CD4-positive, alpha-beta T cell (primary cell): ENCODE measurements around the gene EIF3D. TPM values are rescaled to one million over a fixed set of nuclear protein-coding genes. Genes with fewer than 3 reads are reported as not detected.
"Not testable (repeated sequence)": the region's sequence is repeated elsewhere in the genome, so short reads cannot be mapped to it uniquely, and the experiment has no call there.

Experiments
- ATAC-seq: fragments of 200-7000 bp; cut with Tn5 transposase; one replicate; pipeline ENCODE4 v1.10.0; 2022; ENCODE audit warnings: mild to moderate bottlenecking; ENCODE audit not compliant: poor library complexity
- CTCF ChIA-PET: fragments of 350-600 bp; sonication (Branson Sonifier 250); formaldehyde crosslinking; loops from one replicate; lab custom pipeline; 2021; ENCODE audit warnings: antibody characterized with exemption, inconsistent platforms; lab: Charles Lee
- POLR2A ChIA-PET: fragments of 350-600 bp; sonication (Branson Sonifier 250); formaldehyde crosslinking; loops from one replicate; lab custom pipeline; 2021; ENCODE audit warnings: antibody characterized with exemption, inconsistent platforms; lab: Charles Lee
- DNase-seq, 14 experiments: peaks; one replicate each; pipeline ENCODE4 v3.0.0-alpha.2; 2013 to 2020; ENCODE audit warnings: mixed read lengths in 2 of 14
- H3K27ac ChIP-seq, 2 donors: one replicate each; pipeline versions ENCODE4 v1.5.1 to v1.7.0; 2013; ENCODE audit warnings: low read length in 2 of 2, low read depth in 1 of 2, mild to moderate bottlenecking in 1 of 2
- H3K27me3 ChIP-seq, 2 experiments: 1 replicate in 1 of 2; 2 replicates in 1 of 2; pipeline versions ENCODE4 v1.6.1 to v1.7.0; 2013; ENCODE audit warnings: low read length in 2 of 2, control low read depth in 1 of 2, mild to moderate bottlenecking in 1 of 2, moderate library complexity in 1 of 2; ENCODE audit not compliant: insufficient read depth in 2 of 2, control insufficient read depth in 1 of 2
- H3K36me3 ChIP-seq: one replicate; pipeline ENCODE4 v1.6.1; 2013; ENCODE audit warnings: low read length, control low read depth; ENCODE audit not compliant: insufficient read depth
- H3K4me1 ChIP-seq: one replicate; pipeline ENCODE4 v1.6.1; 2013; ENCODE audit warnings: low read length, control low read depth; ENCODE audit not compliant: insufficient read depth
- H3K4me3 ChIP-seq: one replicate; pipeline ENCODE4 v1.5.1; 2013; ENCODE audit warnings: mild to moderate bottlenecking, low read length, moderate library complexity
- H3K9me3 ChIP-seq, 2 experiments: 1 replicate in 1 of 2; 2 replicates in 1 of 2; pipeline versions ENCODE4 v1.6.1 to v1.7.0; 2013; ENCODE audit warnings: low read length in 2 of 2, mild to moderate bottlenecking in 2 of 2, control low read depth in 1 of 2, moderate library complexity in 1 of 2; ENCODE audit not compliant: control insufficient read depth in 1 of 2, insufficient read depth in 1 of 2
- H3K27ac Mint-ChIP-seq: one replicate; pipeline ENCODE4 v1.8.0; 2020; ENCODE audit warnings: mixed read lengths
- H3K27me3 Mint-ChIP-seq: one replicate; pipeline ENCODE4 v1.8.0; 2021; ENCODE audit warnings: mixed read lengths
- H3K36me3 Mint-ChIP-seq: one replicate; pipeline ENCODE4 v1.8.0; 2021; ENCODE audit warnings: low read depth, mixed read lengths
- H3K4me1 Mint-ChIP-seq: one replicate; pipeline ENCODE4 v1.8.0; 2021; ENCODE audit warnings: low read depth, mixed read lengths
- H3K4me3 Mint-ChIP-seq: one replicate; pipeline ENCODE4 v1.8.0; 2020; ENCODE audit warnings: mild to moderate bottlenecking, mixed read lengths
- H3K9me3 Mint-ChIP-seq: one replicate; pipeline ENCODE4 v1.8.0; 2020; ENCODE audit warnings: mixed read lengths
- intact Hi-C, 2 experiments: fragments of 100-400 bp; cut with DNase I in 1 of 2; cut with micrococcal nuclease in 1 of 2; formaldehyde crosslinking; loops; one replicate each; pipeline versions ENCODE4 v1.15.1 to v1.9.0; 2023 to 2025; cut with DNase I, micrococcal nuclease
- total RNA-seq, 174 experiments: library from RNA in 2 of 174; stranded (reverse) in 2 of 174; gene quantifications; one replicate each; pipeline ENCODE4 v1.2.3 and lab custom pipeline; 2021 to 2026
- TF ChIP-seq, protein P1 (sequence below): fragments of 200-600 bp; IDR thresholded peaks from one replicate; pipeline ENCODE4 v1.8.0; 2022; ENCODE audit warnings: antibody characterized with exemption, mild to moderate bottlenecking

The EIF3D gene
- total RNA-seq, 2 experiments from 2014 or later = 285 to 286 TPM

DNA sequence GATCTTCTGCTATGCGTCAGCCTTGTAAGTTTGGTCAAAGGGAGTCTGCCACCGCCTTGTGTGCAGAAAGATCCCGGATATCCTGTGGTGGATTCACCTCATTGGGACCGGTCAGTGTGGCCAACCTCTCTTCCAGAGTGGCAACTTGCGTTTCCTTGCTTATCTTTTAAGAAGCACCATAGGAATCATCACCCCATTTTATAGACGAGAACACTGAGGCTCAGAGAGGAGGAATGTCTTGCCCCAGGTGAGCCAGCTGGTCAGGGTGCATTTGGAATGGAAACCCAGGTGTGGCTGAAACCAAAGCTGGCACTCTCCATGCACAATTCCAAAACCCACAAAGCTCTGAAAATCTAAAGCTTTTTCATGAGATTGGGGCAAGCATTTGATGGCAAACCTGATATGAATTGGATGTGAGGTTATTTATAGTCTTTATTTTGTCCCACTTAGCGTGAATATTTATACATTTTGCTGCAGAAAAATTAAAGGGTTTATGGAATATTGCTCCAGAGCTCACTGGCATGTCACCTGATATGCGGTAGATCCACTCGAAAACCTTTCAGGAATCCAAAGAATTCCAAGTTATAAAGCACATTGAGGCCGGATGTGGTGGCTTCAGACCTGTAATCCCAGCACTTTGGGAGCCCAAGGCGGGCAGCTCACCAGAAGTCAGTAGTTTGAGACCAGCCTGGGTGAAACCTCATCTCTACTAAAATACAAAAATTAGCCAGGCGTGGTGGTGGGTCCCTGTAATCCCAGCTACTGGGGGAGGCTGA, 12.1 kb upstream of the EIF3D start:
- Histone ChIP-seq H3K36me3 (no peaks in the 10 kb centered on the region), H3K27ac (no peak overlapping the region), H3K27me3 (no peaks in the 10 kb centered on the region), H3K4me3 (no peak overlapping the region), H3K4me1 (peaks cover 12% of the 10 kb centered on the region), H3K9me3 (no peaks in the 10 kb centered on the region)
- Mint-ChIP-seq H3K36me3 (no peaks in the 10 kb centered on the region), H3K4me3 (no peak overlapping the region), H3K9me3 (no peaks in the 10 kb centered on the region), H3K4me1 (no peaks in the 10 kb centered on the region), H3K27ac (no peak overlapping the region), H3K27me3 (peaks cover 7% of the 10 kb centered on the region)
- ChIA-PET POLR2A (interaction anchor here (1.3 kb wide), 1 partner anchor 12 kb away, joined by 3 read pairs; the partner anchor contains the start of gene EIF3D), CTCF (no interaction called here)
- ATAC-seq (no peak), DNase-seq (no peak)
- intact Hi-C loops = no loop called here
- TF ChIP-seq, protein P1, sequence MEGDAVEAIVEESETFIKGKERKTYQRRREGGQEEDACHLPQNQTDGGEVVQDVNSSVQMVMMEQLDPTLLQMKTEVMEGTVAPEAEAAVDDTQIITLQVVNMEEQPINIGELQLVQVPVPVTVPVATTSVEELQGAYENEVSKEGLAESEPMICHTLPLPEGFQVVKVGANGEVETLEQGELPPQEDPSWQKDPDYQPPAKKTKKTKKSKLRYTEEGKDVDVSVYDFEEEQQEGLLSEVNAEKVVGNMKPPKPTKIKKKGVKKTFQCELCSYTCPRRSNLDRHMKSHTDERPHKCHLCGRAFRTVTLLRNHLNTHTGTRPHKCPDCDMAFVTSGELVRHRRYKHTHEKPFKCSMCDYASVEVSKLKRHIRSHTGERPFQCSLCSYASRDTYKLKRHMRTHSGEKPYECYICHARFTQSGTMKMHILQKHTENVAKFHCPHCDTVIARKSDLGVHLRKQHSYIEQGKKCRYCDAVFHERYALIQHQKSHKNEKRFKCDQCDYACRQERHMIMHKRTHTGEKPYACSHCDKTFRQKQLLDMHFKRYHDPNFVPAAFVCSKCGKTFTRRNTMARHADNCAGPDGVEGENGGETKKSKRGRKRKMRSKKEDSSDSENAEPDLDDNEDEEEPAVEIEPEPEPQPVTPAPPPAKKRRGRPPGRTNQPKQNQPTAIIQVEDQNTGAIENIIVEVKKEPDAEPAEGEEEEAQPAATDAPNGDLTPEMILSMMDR = no peak

DNA sequence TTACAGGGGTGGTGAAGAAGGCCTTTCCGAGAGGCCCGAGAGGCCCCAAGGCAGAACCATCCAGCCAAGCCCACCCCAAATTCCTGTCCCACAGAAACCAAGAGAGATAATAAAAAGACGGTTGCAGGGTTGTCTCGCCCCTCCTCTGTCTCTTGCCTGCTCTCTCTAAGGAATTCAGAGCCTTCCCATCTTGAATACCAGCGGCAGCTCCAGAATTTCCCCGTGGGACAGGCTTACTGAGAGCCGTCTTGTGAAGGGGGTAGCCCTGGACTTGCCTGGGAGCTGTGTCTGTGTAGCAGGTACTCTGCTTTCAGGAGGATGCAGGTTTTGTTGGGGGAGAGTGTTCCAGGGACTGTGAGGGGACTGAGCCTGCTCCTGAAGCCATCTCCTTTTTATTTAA, 9.6 kb upstream of the EIF3D start:
- intact Hi-C loops = no loop called here
- ATAC-seq = no peak
- Histone ChIP-seq H3K27me3 (no peaks in the 10 kb centered on the region), H3K36me3 (no peaks in the 10 kb centered on the region), H3K4me1 (peaks cover 12% of the 10 kb centered on the region), H3K4me3 (no peak overlapping the region), H3K9me3 (no peaks in the 10 kb centered on the region), H3K27ac (no peak overlapping the region)
- Mint-ChIP-seq H3K4me1 (no peaks in the 10 kb centered on the region), H3K36me3 (no peaks in the 10 kb centered on the region), H3K4me3 (no peak overlapping the region), H3K27me3 (no peaks in the 10 kb centered on the region), H3K9me3 (no peaks in the 10 kb centered on the region), H3K27ac (no peak overlapping the region)
- TF ChIP-seq, protein P1 = no peak
- no peak for DNase-seq
- ChIA-PET CTCF (no interaction called here), POLR2A (no interaction called here)

DNA sequence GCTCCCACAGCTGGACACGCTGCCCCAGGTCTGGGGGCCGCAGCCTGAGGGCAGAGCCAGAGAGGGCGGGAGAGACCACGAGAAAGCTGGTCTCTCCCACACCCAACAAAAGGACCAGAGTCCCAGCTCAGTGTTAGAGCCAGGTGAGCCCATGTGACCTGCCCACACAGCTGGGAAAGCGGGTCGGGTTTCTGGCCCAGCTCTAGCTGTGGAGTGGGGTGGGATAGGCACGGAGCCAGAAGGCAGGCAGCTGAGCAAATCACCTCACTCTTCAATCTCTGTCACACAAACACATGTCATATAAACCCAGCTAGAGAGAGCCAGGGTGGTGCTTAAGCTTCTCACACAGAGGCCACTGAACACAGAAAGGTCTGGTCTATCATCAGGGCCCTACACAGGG, 7.8 kb upstream of the EIF3D start:
- H3K4me3 Mint-ChIP-seq = no peak overlapping the region
- CTCF ChIA-PET = no interaction called here
- no peaks in the 10 kb centered on the region for H3K27me3 Mint-ChIP-seq
- no peaks in the 10 kb centered on the region for H3K4me1 Mint-ChIP-seq
- POLR2A ChIA-PET = no interaction called here
- H3K27ac ChIP-seq = no peak overlapping the region
- ATAC-seq (no peak), DNase-seq (no peak)
- H3K27me3 ChIP-seq = no peaks in the 10 kb centered on the region
- no peaks in the 10 kb centered on the region for H3K9me3 Mint-ChIP-seq
- no peaks in the 10 kb centered on the region for H3K36me3 Mint-ChIP-seq
- TF ChIP-seq, protein P1 = no peak
- H3K9me3 ChIP-seq = no peaks in the 10 kb centered on the region
- intact Hi-C loops = no loop called here
- no peak overlapping the region for H3K27ac Mint-ChIP-seq
- no peaks in the 10 kb centered on the region for H3K36me3 ChIP-seq
- H3K4me3 ChIP-seq = no peak overlapping the region
- peaks cover 5% of the 10 kb centered on the region for H3K4me1 ChIP-seq

DNA sequence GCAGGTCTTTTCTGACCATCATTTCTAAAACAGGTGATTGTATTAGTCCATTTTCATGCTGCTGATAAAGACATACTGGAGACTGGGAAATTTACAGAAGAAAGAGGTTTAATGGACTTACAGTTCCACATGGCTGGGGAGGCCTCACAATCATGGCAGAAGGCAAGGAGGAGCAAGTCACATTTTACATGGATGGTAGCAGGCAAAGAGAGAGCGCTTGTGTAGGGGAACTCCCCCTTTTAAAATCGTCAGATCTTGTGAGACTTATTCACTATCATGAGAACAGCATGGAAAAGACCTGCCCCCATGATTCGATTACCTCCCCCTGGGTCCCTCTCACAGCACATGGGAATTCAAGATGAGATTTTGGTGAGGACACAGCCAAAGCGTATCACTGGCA, 4.4 kb upstream of the EIF3D start:
- CTCF ChIA-PET, POLR2A ChIA-PET: not testable (repeated sequence)
- peaks cover 10% of the 10 kb centered on the region for H3K4me1 Mint-ChIP-seq

More for the DNA sequence above, 4.4 kb upstream of the EIF3D start:
- not testable (repeated sequence) for H3K4me3 Mint-ChIP-seq, H3K27ac Mint-ChIP-seq, H3K9me3 Mint-ChIP-seq, H3K36me3 ChIP-seq, H3K27ac ChIP-seq, H3K4me3 ChIP-seq, DNase-seq, H3K27me3 ChIP-seq, ATAC-seq, H3K9me3 ChIP-seq, H3K27me3 Mint-ChIP-seq
- intact Hi-C loops = loop anchor here in 1 of 2 experiments (5.0 kb wide), 1 partner anchor 444 kb away; no protein-coding TSS in a partner anchor
- peaks cover 13% of the 10 kb centered on the region for H3K4me1 ChIP-seq
- H3K36me3 Mint-ChIP-seq = peaks cover 12% of the 10 kb centered on the region
